NCI-H446 (cell line): ENCODE measurements around the gene CCDC137.

Source experiments
- DNase-seq, 2 experiments: peaks; one replicate each; lab custom pipeline; 2025; lab: John Stamatoyannopoulos, UW

Gene CCDC137

DNA sequence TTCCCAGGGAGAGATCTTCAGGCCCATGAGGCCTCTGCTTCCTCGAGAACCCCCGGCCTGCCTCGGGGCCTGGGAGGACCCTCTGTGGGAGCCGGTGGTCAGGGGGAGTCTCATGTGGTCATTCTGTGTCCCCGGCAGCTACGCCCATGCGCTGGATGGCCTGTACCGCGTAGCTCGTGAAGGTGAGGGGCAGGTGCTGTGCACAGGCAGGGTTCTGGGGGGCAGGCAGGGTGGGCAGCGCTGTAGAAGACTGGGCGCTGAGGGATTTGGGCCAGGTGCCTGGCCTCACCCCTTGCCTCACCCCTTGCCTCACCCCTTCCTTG is 50.1 kb downstream of the CCDC137 start:
- DNase-seq = no peak

DNA sequence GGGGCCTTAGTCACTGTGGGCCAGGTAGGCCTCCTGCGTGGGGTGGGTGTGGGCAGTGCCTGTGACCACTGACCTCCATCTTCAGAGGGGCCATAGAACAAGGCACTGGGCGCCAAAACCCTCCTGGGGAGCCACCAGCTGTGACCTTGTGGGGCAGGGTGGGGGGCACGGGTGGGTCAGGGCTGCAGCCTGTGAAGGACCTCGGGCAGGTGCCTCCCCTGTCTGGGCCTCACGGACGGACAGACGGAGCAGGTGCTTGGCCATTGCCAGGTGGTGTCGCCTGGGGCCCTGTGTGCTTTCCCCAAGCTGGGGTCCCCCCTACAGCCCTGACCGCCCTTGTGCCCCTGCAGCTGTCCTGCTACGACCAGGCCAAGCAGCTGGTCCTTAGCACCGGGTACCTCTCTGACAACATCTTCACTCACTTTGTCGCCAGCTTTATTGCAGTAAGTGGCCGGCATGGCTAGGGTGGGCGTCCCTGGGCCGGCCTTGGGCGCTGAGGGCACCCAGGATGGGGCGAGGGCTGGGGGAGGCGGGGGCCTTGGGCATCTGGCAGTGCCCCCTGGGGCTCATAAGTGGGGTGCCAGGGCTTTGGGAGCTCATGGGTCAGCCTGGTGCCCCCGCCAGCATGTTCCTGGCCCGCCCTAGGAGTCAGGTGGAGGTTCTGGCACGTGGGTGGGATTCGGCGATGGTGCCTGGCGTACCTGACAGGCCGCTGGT is 50.7 kb downstream of the CCDC137 start:
- DNase-seq = no peak

DNA sequence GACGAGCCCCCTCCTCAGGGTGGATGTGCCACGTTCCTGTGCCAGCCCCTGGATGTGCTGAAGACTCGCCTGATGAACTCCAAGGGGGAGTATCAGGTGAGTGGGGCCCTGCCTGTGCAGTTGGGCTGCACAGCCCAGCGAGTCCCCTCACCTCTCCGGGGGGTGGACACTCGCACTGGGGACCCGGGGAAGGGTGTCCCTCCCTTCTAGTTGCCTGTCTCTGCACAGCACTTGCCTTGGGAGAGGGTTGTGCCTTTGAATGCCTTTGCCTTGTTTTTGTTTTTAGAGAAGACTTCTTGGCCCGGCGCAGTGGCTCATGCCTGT is 51.2 kb downstream of the CCDC137 start:
- DNase-seq = no peak

DNA sequence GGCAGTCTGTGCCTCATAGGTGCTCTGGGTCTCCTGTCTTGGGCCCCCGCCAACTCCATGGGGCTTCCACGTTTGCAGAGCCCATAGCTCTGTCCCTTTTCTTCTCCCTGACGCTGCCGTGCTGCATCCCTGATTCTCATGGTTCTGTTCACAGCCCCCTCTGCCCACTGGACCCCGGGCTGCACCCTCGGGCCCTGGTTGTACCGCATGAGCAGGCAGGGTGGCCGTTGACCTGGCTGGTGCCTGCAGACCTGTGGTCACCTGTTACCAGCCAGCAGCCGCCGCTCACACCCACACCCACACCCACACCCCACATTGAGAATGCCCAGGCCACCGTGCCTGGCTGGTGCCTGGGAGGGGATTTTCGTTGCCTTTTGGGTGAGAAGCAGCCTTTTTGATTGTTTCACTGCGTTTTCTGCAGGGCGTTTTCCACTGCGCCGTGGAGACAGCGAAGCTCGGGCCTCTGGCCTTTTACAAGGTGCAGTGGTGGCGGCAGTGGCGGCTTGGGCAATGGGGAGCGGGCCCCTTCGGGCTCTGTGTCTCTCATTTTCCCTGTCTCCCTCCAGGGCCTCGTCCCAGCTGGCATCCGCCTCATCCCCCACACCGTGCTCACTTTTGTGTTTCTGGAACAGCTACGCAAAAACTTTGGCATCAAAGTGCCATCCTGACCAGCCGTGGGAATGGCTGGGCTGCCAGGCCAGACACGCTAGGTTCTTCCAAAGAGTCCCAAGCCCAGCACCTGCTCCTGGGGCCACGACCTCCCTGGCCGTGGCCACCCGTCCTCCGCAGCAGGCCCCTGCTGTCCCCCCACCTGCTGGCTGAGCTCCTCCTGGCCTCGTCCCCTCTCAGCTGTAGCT is 53.1 kb downstream of the CCDC137 start:
- no peak for DNase-seq

DNA sequence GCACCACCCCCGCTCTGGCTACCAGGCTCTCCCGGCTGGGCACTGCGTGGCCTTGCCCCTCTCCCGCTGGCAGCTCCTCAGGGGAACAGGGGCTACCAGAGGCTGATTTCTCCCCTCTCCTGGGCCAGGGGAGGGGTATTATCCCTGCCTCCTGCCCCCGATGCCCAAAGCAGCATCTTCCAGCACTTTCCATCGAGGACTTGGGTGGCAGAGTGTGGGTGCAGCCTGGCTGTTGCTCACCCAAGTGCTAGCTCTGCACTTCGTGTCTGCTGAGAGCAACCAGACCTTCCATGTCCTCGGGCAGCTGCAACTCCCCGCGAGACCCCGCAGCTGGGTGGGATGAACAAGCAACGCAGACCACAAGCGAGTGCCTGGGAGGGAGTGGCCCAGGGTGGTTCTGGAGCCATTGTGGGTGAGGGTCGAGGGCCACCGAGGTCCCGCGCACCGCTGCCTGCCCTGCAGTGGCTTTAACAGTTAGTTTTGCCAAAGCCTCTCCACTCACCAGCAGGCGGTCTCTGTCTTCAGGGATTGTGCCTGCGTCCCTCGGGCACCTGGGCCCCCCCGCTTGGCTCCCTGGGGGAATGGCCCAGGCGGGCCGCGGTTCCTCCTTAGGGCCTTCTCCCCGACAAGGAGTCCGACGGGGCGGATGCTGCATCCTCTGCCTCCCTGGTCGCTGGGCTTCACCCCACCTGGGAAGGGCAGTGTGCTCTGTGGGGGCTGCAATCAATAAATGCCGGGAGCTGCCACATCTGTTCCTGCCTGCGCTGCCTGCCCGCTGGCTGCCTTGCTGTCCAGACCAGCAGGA is 53.9 kb downstream of the CCDC137 start:
- no peak for DNase-seq

DNA sequence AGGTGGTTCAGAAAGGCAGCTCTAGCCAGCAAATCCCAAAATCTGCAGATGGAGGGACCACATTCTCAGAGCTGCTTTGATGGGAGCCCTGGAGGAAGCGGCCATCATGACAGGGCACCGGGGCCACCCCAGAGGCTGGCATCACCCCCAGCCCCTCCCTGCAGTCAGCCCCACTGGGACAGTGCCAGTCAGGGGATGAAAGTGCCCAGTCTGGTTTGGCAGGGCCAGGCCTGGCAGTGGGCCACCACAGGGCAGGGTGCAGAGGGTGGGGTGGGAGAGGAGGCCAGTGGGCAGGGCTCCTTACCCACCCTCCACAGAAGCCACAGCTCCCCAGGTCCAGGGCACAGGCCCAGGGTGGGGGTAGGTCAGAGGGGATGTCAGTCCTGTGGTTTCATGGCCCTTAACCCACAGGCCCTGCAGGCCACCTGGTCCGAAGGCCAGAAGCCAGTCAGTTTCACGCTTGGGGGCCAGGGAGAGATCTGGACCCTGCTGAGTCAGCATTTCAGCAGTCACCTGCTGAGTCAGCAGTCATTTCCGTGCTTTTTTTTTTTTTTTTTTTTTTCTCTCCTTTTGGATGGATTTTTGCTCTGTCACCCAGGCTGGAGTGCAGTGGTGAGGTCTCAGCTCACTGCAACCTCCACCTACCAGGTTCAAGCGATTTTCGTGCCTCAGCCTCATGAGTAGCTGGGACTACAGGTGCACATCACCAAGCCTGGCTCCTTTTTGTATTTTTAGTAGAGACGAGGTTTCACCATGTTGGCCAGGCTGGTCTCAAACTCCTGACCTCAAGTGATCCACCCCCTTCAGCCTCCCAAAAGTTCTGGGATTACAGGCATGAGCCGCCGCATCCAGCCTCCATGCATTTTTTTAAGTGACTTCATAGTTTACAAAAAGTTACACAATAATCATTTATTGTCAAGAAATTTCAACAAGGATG is 55.9 kb downstream of the CCDC137 start:
- no peak for DNase-seq
